SK-N-SH treated with all-trans-retinoic acid at 6 μM for 48 hours (cell line): ENCODE data around the gene TPM1.

Experiments used
- ARNTL ChIP-seq: fragments of 450-650 bp; formaldehyde crosslinking; IDR thresholded peaks from 2 replicates; pipeline ENCODE4 v1.5.0; 2020; ENCODE audit warnings: low read depth, mild to moderate bottlenecking, moderate library complexity, borderline replicate concordance
- CSDC2 ChIP-seq: fragments of 250-450 bp; sonication (Bioruptor Pico); IDR thresholded peaks from 2 replicates; pipeline ENCODE4 v1.5.0; 2020; ENCODE audit warnings: mild to moderate bottlenecking, moderate library complexity
- ISL1 ChIP-seq: fragments of 250-450 bp; sonication (Bioruptor Pico); IDR thresholded peaks from 2 replicates; pipeline ENCODE4 v2.1.2; 2022; ENCODE audit warnings: mild to moderate bottlenecking, moderate library complexity
- PPARA ChIP-seq: fragments of 250-450 bp; sonication (Bioruptor Pico); IDR thresholded peaks from 2 replicates; pipeline ENCODE4 v1.5.0; 2020; ENCODE audit warnings: mild to moderate bottlenecking, borderline replicate concordance
- SNAI2 ChIP-seq: fragments of 250-450 bp; sonication (Bioruptor Pico); IDR thresholded peaks from 2 replicates; pipeline ENCODE4 v1.5.0; 2020; ENCODE audit warnings: mild to moderate bottlenecking, moderate library complexity
- TSHZ2 ChIP-seq: fragments of 250-450 bp; sonication (Bioruptor Pico); IDR thresholded peaks from 2 replicates; pipeline ENCODE4 v1.5.0; 2020; ENCODE audit warnings: mild to moderate bottlenecking, moderate library complexity
- ZC3H10 ChIP-seq: fragments of 250-450 bp; sonication (Bioruptor Pico); IDR thresholded peaks from 2 replicates; pipeline ENCODE4 v1.5.1; 2021; ENCODE audit warnings: mild to moderate bottlenecking, moderate library complexity
- ZNF565 ChIP-seq: fragments of 450-650 bp; formaldehyde crosslinking; conservative IDR thresholded peaks from 2 replicates; pipeline ENCODE4 v1.5.0; 2020; ENCODE audit warnings: low read depth, mild to moderate bottlenecking, moderate library complexity
- ZNF70 ChIP-seq: fragments of 450-650 bp; formaldehyde crosslinking; IDR thresholded peaks from 2 replicates; pipeline ENCODE4 v1.5.0; 2020; ENCODE audit warnings: mild to moderate bottlenecking, moderate library complexity
- TF ChIP-seq, protein P1 (sequence below): fragments of 250-450 bp; sonication (Bioruptor Pico); IDR thresholded peaks from 2 replicates; pipeline ENCODE4 v1.8.0; 2020; ENCODE audit warnings: mild to moderate bottlenecking, moderate library complexity, borderline replicate concordance
- TF ChIP-seq, protein P2 (sequence below): fragments of 250-450 bp; sonication (Bioruptor Pico); IDR thresholded peaks from 2 replicates; pipeline ENCODE4 v1.5.1; 2021; ENCODE audit warnings: mild to moderate bottlenecking, moderate library complexity

- TF ChIP-seq SNAI2 (CRISPR knock-in tag) (no peak), ZNF70 (CRISPR knock-in tag) (no peak), CSDC2 (CRISPR knock-in tag) (no peak), ISL1 (CRISPR knock-in tag) (no peak), ZNF565 (CRISPR knock-in tag) (no peak), ZC3H10 (CRISPR knock-in tag) (no peak), ARNTL (CRISPR knock-in tag) (no peak), PPARA (no peak), TSHZ2 (no peak)
- TF ChIP-seq, protein P1, sequence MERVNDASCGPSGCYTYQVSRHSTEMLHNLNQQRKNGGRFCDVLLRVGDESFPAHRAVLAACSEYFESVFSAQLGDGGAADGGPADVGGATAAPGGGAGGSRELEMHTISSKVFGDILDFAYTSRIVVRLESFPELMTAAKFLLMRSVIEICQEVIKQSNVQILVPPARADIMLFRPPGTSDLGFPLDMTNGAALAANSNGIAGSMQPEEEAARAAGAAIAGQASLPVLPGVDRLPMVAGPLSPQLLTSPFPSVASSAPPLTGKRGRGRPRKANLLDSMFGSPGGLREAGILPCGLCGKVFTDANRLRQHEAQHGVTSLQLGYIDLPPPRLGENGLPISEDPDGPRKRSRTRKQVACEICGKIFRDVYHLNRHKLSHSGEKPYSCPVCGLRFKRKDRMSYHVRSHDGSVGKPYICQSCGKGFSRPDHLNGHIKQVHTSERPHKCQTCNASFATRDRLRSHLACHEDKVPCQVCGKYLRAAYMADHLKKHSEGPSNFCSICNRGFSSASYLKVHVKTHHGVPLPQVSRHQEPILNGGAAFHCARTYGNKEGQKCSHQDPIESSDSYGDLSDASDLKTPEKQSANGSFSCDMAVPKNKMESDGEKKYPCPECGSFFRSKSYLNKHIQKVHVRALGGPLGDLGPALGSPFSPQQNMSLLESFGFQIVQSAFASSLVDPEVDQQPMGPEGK: no peak
- TF ChIP-seq, protein P2, sequence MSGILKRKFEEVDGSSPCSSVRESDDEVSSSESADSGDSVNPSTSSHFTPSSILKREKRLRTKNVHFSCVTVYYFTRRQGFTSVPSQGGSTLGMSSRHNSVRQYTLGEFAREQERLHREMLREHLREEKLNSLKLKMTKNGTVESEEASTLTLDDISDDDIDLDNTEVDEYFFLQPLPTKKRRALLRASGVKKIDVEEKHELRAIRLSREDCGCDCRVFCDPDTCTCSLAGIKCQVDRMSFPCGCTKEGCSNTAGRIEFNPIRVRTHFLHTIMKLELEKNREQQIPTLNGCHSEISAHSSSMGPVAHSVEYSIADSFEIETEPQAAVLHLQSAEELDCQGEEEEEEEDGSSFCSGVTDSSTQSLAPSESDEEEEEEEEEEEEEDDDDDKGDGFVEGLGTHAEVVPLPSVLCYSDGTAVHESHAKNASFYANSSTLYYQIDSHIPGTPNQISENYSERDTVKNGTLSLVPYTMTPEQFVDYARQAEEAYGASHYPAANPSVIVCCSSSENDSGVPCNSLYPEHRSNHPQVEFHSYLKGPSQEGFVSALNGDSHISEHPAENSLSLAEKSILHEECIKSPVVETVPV: no peak
Measured at GRCh38 chr15:63040509-63040908, 2.0 kb upstream of the TPM1 start.
